Measurements from ENCODE around the gene PLCL2.

The PLCL2 gene

GRCh38 chr3:16896094-16896627 is 11.4 kb downstream of the PLCL2 start:
- no peak for DNase-seq (ENCODE audit: low spot score)

- no peak for DNase-seq (ENCODE audit: low spot score)
These were observed 12.1 kb downstream of the PLCL2 start for GRCh38 chr3:16896820-16897219.

- no peak for DNase-seq (ENCODE audit: low spot score)
These were observed 12.6 kb downstream of the PLCL2 start for GRCh38 chr3:16897254-16897926.

DNA sequence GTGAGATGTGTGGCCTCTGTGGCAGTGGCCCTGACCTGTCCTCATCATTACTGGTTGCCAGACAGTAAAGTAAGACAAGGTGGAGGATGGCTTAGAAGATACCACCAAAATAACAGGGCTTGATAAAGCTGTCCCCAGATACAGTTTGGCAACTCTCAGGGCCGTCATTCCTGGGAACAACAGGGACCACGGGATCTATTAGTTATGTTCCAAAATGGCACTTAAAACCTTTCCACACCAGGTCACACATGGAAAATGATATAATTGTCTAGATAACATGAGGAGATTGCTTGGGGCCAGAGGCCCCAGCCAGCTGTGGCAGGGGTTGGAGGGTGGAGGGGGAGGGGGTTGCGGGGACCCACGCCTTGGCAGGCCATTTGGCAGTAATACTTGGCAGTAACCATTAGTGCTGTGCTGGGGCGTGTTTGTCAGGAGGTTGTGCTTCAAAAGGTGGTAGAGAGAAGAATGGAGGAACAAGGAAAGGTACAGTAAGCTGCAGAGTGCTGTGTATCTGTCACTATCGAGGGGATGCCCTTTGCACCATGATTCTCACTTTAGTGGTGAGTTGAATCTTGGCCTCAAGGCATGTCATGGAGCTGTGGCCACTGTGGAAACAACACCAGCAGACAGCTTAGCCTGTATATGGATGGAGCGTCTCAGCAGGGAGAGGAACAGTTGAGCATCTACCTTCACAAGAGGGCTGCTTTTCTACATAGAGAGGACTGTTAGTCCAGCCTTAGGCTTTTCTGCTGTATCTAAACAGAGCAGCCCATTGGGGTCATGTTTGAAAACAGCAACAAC is 14.0 kb downstream of the PLCL2 start:
- DNase-seq (ENCODE audit: low spot score): no peak

DNA sequence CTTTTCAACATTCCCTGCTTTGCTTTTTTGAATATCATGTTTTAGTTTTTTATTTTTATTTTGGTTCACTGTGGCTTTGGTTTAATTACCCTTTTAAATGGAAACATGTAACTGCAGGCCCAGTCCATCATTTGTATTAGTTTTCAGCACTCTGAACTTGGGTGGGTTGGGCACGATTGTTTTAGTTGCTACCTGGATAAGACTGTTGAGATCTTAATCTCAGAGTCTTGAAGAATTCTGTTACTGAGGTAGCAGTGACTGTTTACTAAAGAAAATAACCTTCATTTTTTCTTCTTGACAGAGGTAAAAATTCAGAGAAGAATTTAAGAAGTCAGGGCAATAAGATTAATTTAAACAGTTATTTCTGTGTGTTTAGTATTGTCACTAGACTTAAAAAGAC is 15.2 kb downstream of the PLCL2 start:
- no peak for DNase-seq (ENCODE audit: low spot score)

GRCh38 chr3:16900779-16901440 is 16.2 kb downstream of the PLCL2 start:
- DNase-seq (ENCODE audit: low spot score): no peak

GRCh38 chr3:16904423-16905417 is 20.0 kb downstream of the PLCL2 start:
- DNase-seq (ENCODE audit: low spot score): no peak

- DNase-seq (ENCODE audit: low spot score): no peak
These were observed 20.9 kb downstream of the PLCL2 start for GRCh38 chr3:16905704-16906103.

- no peak for DNase-seq (ENCODE audit: low spot score)
These were observed 21.9 kb downstream of the PLCL2 start for GRCh38 chr3:16906682-16907081.

- no peak for DNase-seq (ENCODE audit: low spot score)
These were observed 22.5 kb downstream of the PLCL2 start for GRCh38 chr3:16907243-16907642.

- no peak for DNase-seq (ENCODE audit: low spot score)
These were observed 23.5 kb downstream of the PLCL2 start for GRCh38 chr3:16908016-16908807.

GRCh38 chr3:16908896-16909295 is 24.1 kb downstream of the PLCL2 start:
- no peak for DNase-seq (ENCODE audit: low spot score)

GRCh38 chr3:16909802-16910201 is 25.0 kb downstream of the PLCL2 start:
- no peak for DNase-seq (ENCODE audit: low spot score)

DNA sequence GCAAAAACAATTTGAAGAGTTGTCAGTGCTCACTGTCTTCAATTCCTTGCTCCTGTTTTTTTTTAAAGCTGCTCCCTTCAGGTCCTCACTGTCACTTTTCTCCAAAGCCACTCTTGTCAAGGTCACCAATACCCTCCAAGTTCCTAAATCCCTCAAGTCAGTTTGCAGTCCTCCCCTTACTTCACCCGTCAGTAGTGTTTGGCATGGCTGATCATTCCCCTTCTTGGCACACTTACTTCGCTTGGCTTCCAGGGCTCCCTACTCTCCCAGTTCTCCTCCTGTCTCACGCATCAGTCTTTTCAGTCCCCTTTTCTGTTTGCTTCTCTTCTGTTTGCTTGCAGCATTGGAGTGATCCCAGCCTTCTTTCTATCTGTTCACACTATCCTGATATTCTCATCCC is 25.5 kb downstream of the PLCL2 start:
- DNase-seq (ENCODE audit: low spot score): no peak

GRCh38 chr3:16911916-16912315 is 27.2 kb downstream of the PLCL2 start:
- no peak for DNase-seq (ENCODE audit: low spot score)

DNA sequence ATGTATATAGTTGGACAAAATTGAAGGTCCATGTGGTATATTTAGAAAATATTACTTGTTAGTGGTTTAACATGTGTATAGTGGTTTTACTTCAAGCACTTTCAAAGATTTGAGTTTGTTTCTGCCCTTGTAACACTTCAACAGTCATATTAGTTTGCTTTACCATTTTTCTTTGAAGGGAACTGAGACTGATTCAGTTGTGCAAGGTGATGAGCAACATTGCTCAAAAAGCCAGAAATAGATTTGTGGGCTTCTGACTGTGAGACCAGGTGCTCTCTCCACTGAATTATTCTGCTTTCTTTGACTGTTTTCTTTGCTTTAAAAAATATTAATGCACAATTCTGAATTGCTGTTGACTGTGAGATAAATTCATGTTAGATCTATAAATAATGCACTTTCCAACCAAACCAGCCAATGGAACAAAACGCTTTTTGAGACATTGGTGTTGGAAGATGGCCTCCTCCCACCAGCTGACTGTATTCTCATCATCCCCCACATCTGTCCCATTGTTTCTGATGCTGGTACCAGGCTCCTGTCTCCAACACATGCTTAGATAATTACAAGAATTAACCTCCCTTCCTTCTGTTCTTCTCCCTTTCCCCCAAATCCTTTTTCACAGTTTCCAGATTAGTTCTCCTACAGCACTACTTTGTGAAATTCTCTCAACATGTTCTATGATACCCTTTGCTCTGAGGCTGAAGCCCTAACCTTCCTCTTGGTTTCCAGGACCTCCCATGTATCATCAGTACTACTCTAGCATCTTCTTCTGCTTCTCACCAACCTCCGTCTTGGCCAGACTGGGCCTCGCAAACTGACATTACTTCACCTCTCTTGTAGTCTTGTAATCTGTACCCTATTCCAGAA is 27.9 kb downstream of the PLCL2 start:
- no peak for DNase-seq (ENCODE audit: low spot score)

- DNase-seq (ENCODE audit: low spot score): no peak
These were observed 28.5 kb downstream of the PLCL2 start for GRCh38 chr3:16913264-16913580.

GRCh38 chr3:16916840-16917239 is 32.1 kb downstream of the PLCL2 start:
- DNase-seq (ENCODE audit: low spot score): no peak

DNA sequence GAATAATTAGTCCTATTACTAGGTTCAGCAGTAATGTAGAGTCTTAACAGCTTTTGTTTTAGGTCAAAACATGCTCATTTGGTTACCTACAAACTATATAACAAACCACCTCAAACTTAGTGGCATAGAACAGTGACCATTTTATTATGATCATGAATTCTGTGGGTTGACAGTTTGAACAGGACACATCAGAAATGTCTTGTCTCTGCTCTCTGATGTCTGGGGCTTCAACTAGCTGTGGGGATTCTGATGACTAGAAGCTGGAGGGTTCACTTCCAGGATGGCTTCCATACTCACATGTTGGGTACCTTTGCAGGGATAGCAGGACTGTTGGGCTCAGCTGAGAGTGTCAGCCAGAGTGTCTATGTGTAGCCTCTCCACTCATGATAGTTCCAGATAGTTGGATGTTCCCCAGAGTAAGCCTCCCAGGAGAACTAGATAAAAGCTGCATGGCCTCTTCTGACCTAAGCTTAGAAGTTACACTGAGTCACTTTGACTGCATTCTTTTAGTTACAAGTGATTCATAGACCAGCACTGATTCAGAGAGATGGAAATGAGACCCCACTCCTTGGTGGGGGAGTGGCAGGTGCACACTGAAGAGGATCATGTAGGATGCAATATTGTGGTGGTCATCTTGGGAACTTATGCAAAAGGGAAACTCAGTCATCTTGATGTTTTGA is 32.6 kb downstream of the PLCL2 start:
- no peak for DNase-seq (ENCODE audit: low spot score)

Measured in activated CD4-positive, alpha-beta T cell treated with anti-CD3 and anti-CD28 coated beads, Interleukin-2, Interleukin-4, amounts not matched to agents 100 ng/mL and 50 ng/mL, durations not matched to agents 16 hours and 8 hours (primary cell).